ENCODE results near the gene PER2.

The PER2 gene

DNA sequence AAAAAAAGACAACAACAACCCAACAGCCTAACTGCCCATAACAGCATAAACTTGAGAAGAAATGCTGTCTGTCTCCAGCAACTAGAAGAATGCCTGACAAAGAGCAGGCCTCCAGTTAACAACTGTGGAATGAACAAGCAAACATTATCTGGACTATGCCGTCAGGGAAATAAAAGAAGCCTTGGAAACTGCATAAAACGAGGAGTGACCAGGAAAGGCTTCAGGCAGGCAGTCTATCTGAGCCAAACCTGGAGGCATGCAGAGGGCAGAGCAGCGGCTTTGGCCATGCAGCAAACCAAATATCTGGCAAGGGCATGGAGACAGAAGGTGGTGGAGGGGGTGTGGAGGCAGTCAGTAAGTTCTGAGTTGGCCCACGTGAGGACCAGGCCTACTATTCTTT, 59.7 kb downstream of the PER2 start:
- DNase-seq (ENCODE audit: low read depth in 2 of 2) = no peak

DNA sequence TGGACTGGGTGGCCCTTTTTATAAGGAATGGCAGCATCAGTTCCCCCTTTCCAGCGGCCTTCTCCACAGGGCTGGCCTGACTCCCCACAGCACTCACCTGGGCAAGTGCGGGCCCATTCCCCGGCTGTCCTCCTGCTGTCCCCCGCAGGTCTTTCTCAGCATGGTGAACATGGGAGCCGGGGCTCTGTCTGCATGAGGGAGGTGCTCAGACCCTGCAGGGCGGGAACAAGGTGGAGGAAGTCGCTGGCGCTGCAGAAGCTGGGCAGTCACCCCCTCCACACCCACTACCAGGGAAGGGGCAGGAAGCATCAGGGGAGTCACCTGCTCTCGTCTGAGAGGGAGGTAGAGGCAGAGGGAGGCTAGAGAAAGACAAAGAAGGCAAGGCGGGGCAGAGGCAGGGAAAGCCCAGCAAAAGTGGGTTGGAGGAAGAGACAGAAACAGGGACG, 60.8 kb downstream of the PER2 start:
- no peak for DNase-seq (ENCODE audit: low read depth in 2 of 2)

DNA sequence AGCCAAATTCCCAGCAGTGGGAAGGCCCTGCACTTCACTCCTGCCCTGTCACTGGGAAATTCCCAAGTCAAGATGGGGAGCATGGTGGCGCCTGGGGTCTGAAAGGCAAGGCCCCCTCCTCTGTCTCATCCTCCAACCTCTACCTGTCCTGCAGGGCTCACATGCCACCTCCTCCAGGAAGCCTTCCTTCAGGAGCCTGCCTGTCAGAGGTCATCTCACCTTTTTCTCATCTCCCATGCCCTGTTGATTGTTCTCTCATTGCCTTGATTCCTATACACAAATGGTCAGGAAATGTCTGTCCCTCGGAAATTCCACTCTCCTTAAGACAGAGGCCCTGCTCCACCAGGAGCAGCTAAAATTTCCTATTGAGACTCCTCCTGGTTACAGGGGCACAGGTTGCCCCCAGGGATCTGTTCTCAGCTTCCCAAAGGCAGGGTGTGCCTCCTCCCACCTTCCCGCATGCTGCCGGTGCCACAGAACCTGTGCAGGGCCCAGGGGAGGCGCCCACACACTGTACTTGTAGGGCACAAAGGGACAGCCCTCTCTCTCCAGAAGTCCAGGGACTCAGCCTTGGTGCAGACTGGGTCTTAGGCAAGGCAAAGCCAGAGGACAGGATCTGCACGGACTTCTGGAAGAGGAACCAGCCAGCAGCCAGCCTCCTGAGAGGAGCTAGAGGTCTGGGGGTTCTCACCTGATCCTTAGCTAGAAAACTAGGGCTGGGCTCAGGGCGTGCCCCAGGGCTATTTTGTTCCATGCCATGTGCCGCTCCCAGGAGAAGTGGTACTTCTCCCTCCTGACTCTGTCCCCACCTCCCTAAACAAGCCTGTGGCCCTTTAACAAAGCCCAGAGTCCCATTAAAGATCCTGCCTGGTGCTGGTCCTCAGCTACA, 61.5 kb downstream of the PER2 start:
- DNase-seq (ENCODE audit: low read depth in 2 of 2) = no peak

DNA sequence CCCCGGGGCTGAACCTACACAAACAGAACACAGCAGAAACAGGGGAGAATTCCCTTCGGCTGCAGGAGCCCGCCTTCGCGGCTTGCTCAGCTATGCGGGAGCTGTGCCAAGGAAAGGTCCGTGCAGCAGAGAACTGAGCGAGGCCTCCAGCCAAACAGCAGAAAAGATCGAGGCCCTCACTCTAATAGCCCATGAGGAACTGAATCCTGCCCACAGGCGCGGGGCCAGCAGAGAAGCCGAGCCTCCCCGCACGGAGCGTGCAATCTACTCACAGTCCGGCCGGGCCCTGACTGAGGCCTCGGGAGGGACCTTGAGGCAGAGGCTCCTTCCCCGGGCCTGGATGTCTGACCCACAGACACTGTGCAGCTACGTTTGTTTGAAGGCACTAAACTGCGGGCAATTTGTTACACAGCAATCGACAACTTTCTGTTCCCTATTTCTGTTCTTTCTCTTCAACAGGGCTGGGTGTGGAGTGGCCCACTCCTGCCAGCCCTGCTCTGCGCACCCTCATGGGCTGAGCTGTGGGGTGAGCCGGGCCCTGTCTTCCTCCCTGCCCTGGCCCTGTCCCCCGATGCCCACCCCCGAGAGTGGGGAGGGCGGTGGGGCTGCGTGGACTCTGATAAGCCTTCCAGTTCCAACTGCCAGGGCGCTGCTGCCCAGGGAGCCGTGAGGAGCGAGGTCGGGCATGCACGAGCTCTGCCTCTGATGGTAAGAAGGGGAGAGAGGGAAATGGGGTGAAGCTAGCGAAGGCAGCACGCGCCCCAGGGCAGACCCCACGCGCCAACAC, 62.3 kb downstream of the PER2 start:
- no peak for DNase-seq (ENCODE audit: low read depth in 2 of 2)

DNA sequence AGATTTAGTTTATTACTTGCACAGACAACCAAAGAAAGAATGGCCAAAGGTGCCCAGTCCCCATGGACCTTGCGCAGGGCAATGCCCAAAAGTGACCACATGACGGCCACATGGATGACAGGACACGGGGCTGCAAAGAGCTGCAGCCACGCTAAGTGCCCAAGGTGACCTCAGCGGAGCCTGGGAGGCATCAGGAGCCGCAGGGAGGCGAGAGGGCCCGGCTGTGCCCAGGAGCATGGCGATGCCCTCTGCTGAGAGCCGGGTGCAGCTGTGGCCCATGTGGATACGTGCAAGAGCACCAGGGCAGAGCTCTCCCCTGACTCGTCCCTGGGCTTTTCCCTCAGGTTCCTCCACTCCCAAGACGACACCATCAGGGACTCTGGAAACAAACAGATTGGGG, 63.3 kb downstream of the PER2 start:
- DNase-seq (ENCODE audit: low read depth in 2 of 2) = no peak

DNA sequence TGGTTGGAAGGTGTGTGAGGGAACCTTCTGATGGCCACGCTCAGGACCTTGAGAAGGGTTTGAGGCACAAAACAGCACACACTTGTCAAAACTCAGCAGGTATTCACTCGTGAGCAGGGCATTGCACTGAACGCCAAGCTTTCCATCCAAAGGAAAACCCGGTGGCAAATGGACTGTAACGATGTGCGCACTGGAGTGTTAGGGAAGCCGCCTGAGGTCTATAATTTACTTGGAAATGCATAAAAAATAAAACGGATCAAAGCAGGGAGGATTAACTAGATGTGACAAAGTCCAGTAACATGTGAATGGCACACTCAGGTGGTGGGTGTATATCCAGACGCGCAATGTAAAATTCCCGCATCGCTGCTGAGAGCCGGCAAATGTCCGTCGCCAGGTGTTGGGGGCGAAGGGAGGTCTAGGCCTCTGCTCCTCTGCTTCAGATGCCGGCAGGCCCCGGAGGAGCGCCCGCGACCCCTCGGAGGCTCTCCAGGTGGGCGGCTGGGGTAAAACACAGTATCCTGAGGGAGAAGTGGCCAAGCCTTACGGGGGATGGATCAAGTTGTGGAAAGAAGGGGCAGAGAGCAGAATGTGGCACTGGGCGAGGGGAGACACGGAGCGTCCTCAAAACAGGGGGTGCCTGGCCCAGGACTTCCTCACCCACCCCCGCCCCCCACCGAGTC, 63.9 kb downstream of the PER2 start:
- DNase-seq (ENCODE audit: low read depth in 2 of 2) = no peak

DNA sequence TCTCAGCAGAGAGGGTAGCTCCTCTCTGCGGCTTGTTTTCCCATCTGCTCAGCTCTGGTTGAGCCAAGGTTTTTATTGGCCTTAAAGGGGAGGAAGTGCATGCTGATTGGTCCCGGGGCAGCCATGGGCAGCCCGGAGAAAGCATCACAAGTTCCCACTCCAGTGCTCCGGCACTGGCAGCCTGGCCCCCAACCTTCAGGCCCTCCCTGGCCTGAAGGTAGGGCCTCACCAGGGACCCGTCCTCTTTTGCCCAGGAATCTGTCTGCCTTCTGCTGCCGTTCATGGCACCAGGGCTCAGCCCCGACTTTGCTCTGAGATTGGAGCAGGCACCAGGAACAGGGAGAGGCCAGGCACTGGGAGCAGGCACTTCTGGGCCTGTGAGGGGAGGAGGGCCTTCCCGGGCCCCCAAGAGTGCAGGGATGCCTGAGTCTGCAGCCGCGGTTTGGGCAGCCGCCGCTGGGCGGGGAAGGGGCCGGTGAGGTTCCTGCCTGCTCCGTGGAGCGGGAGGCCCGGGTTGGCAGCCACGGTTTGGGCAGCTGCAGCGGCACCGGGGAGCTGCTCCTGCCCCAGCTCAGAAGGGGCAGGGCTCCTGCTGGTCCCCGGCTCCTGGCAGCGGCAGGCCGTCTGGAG, 67.4 kb downstream of the PER2 start:
- DNase-seq (ENCODE audit: low read depth in 2 of 2) = no peak

DNA sequence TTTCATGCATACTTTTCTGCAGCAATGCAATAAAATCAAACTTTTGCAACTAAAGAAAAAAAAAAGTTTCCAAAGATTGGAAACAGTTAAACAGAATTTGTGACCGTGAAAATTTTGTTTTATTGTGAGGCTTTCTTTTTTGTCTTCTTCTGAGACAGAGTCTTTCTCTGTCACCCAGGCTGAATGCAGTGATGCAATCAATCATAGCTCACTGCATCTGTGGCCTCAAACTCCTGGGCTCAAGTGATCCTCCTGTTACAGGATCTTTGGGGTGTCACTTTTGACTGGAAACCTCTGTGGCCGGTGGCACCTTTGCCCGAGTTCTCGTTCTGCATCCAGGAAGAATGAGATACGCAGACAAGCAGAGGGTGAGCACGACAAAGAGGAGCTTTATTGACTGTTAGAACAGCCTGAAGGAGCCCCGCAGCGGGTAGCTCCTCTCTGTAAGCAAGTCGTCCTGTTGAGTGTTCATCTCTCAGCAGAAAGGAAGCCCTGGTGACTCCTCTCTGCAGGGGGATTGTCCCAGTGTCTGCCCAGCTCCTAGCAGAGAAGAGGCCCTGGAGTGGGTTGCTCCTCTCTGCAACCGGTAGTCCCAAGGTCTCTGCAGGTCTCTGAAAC, 68.0 kb downstream of the PER2 start:
- DNase-seq (ENCODE audit: low read depth in 2 of 2) = no peak

DNA sequence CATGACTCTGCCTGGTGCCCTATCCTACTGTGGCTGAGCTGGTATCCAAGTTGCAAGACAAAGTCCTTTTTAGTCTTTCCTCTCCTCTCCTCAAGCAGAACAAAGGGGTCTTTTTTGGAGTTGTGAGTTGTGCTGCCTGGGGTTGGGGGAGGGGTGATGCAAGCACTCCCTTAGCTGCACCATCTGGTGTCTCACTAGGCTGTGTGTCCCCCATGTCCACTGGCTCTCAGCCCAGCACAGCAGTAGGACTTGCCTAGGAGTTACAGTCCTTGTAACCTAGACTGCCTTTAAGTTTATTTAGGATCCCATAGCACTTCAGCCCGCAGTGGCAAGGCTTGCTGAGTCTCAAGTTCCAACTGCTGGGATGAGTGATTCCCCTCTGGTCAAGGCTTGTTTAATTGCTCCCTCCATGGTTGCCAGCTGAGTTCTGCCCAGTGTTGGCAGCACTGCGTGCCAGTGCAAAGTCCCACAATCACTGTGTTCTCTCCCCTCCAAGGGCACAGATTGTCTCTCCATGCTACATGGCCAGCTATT, 71.7 kb downstream of the PER2 start:
- DNase-seq (ENCODE audit: low read depth in 2 of 2) = no peak

DNA sequence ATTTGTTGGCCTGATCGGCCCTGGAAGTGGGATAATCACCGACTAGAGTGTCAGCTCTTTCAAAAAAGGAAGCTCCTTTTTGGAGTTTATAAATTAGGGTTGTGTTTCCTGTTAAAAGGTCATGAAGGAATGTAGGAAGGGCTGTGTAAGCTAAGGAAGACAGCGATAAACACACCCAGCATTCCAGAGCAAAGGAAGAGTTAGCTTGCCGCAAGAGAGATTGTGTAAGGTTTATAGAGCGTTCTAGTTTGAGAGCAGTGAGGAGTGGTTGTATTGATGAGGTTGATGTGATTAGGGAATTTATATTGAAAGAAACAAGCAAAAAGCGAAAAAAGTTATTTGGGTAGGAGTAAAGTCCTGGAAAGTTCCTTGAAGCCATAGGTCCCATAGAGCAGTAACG, 81.4 kb downstream of the PER2 start:
- DNase-seq (ENCODE audit: low read depth in 2 of 2) = no peak

DNA sequence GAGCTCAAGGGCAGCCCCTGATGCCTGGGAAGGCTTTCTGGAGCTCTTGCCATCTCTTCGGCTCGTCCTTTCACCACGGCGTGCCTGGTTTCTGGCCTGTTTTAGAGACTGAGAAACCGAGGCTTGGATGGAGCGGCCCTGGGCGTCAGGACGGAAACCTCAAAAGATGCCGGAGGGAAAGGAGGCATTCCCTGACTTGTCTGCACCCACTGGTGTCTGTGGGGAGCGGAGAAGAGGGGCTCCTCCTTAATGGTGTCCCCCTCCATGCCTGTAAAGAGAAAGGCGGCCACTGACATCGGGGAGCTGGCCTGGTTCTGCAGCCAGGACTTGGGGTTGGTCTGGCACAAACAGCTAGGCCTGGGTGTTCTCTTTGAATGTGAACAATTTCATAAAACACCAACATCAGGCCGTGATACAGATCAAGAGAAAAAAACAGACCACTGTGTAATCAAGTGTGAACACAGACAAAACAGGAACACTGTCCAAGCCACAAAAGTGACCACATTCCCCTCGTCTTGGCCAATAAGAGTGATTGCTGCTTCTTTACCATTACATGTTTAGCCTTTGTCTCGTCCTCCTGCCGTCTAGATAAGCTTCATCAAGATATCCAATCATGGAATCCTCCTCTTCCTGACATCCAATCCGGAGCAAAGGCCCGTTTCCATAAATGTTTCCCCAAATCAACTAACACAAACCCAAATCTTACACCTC, 84.3 kb downstream of the PER2 start:
- DNase-seq (ENCODE audit: low read depth in 2 of 2) = no peak

DNA sequence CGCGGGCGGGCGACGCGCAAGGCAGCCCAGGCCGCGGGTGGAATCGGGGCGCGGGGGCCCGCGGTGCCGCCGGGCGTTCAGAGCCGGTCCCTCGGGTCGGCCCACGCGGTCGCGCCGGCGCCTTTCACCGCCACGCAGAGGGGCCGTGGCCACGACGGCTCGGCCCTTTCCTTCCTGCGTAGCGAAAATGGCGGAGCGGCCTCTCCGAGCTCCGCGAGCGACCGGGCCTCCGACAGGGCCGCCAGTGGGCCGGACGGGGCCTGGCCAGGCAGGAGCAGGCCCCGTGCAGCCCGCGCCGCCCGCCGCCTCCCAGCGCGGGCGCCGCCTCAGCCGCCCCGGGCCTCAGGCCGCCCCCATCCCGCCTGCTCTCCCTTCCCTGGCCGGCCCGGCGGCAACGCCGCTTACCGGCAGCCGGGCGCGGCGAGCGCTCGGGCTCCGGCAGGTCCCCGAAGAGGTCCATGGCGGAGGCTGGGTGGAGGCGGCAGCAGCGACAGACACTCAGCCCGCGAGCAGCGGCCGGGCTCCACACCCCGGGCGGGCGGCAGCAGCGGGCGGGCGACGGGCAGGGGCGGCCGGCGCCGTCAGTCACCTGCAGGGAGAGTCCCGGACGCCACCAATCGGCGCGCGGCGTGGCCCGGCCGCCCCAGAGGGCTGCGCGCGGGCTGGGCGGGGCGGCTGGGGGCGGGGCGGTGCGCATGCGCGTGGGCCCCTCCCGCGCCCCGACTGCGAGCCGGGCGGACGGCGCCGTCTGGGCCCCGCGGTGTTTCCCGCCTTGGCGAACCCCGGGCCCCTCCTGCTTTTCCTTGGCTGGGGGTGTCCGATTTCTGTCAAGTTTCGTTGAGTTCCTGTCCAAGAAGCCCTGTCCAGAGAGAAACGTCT, 85.1 kb downstream of the PER2 start, which contains the start of gene ILKAP:
Gene ILKAP, minus strand, starts transcription at position 602 of the 879 bp plus-strand sequence. Its CDS starts 142 bp downstream, at position 460.
- DNase-seq (ENCODE audit: low read depth in 2 of 2) = peak; percentile 73 to 79

DNA sequence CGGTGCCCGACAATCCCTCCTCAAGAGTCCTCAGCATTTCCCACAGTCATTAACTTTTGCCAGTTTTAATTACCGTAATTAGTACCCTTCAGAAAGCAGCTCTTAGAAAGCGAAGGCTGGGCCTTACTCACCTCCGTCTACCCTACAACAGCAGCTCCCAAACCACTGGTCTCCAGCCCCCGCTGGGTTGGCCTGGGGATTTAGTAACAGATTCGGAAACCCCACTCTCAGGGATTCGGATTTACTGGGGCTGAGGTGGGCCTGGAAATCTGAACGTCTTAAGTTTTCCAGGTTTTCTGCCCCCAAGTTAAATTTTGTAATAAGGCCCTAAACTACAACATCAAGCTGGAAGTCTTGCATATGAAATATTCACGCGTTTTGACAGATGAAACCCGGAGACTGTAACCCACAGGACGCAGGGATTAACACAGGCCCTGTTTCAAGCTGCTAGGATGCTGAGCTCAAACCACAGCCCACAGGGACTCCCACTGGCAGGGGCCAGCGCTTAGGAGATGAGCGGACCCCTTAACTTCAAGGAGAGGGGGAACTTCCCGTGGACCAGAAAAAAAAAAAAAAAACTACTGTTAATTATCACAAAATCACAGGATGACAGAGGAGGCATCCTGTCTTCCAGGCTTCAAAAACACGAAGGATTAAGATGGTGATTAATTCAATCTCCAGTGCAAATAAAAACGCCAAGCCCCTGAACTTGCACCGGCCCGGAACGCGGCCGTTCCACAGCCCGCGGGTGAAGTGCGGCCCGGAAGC, 85.9 kb downstream of the PER2 start:
- DNase-seq (ENCODE audit: low read depth in 2 of 2) = no peak

All from activated CD8-positive, alpha-beta memory T cell treated with anti-CD3 and anti-CD28 coated beads for 4 hours (primary cell).